Fibroblast of skin of left quadriceps (primary cell): Measurements from ENCODE around the gene TFF1.

Source experiments
- DNase-seq, 2 experiments: peaks; one replicate each; pipeline ENCODE4 v3.0.0-alpha.2; 2013; ENCODE audit warnings: low read depth in 2 of 2

TFF1 gene

DNA sequence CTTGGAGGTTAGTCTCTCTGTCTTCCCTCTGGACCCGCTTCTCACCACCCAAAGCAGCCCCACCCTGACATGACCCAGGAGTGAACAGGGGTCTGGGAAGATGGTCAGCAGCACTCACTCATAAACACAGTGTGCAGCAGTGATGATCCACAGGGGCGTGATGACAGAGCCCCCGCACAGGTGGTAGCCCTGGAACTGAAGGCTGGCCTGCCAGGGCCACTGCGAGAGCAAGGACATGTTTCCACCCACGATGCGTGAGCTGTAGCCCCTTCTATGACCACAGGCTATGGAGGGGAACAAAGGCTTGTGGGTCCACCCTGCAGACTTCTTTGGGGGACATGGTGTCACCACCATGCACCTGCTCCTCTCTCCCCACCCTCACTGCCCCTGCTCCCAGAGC lies 16.6 kb upstream of the TFF1 start:
- DNase-seq: no peak

DNA sequence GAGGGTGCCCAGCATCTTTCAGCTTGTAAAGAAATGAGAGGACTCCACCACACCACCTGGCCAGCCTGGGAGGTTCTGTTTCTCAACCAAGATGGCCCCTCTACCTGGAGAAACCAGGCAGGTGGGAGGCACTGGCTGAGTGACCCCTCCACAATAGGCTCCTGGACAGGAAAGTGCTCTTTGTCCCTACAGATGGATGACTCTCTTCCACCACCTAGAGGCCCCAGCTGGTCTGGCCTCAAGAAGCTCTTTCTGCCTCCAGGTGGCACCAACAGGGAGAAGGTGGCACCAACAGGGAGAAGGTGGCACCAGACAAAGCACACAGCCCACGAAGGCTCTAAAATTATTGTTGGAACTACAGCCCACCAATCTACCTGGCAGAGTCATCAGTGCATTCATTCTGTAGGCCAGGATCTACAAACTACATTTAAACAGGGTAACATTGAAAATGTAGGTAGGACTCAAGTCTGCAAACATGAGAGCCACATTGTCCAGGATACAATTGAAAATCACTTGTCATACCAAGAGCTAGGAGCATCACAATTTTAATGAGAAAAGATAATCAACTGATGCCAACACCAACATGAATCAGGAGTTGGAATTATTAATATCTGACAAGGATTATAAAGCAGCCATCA lies 15.1 kb upstream of the TFF1 start:
- no peak for DNase-seq

DNA sequence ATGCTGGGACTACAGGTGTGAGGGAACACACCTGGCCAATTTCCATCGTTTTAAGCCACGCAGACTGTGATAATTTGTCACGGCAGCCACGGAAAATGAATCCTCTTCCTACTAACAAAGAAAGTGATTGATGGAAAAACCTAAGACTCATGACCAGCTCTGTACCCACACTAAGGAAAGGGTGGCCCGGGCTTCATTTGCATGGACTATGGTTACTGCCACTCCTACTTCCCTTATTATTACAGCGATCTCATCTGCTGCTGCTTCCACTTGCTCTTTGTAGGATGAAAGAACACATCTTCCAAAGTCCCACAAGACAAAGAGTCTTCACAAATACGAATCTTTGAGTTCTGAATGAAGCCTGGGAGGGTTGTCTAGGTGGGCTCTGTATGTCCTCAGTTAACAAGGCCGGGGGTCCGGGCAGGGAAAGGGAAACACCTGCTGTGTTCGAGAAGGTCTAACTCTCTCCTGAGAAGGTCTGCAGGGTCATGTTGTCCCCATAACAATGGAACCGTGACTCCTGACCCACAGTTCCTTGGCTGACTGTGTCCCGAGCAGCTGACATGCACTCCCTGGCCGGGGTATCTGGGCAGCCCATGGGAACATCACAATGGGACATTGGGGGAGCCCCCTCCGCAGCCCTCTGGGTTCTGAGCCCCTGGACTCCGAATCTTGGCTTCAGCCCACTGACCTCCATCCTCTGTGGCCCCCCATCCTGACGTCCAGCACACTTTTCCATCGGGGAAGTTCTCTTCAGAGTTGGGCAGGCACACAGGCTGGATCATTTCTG lies 13.3 kb upstream of the TFF1 start:
- DNase-seq: no peak

DNA sequence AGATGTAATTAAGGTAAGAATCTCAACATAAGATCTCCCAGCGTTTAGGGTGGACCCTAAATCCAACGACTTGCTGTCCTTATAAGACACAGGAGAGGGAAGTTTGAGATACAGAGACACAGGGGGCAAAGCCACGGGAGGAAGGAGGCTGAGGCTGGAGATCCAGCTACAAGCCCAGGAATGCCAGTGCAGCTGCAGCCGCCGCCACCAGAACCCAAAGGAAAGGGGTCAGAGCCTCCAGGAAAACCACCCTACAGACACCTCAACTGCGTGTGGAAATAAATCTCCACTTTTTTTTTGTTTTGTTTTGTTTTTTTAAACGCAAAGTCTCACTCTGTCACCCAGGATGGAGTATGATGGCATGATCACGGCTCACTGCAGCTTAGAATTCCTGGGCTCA lies 12.1 kb upstream of the TFF1 start:
- DNase-seq: no peak

DNA sequence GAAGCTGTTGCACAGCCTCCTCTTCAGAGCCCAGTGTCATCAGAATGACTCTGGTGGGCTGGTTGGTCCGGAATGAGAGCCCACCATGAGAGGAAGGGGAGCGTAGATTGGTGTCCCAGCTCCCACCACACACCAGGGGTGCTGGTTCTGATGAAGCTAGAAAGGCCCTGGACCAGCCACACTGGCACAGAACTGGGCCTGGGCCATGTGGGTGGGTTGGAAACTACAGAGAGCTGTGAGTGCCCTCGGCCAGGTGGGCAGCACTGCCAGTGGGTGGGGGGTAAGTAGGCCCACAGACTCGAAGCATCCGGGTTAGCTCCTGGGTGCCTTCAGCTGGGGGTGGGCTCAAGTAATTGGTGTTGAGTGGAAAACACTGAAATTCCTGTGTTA lies 11.6 kb upstream of the TFF1 start:
- no peak for DNase-seq

DNA sequence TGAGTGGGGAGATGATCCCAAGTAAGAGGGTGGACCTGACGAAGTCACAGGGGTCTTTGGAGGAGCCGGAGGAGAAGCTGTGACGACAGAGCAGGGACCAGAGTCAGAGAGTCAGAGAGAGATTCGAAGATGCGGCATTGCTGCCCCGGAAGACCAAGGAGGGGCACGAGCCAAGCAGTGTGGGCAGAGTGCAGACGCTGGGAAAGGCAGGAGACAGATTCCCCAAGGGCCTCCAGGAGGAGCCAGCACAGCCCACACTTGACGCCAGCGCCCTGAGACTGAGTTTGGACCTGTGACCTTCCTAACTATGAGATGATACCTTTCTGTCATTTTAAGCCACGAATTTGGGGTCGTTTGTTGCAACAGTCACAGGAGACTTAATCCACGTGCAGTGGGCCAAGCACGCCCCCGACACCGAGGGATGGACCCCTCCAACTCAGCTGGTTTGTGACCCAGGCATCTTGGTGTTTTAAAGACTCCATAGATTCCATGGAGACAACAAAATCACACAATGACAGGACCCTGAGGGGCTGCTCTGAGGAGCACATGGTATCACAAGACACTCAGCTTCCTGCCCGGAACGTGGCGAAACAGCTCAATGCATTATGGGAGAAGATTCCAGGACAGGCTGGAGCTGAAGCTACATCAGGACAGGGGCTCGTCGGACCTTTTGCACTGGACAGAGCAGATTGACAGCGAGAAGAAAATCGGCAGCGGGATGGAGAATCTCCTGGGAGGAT lies 11.0 kb upstream of the TFF1 start:
- no peak for DNase-seq

DNA sequence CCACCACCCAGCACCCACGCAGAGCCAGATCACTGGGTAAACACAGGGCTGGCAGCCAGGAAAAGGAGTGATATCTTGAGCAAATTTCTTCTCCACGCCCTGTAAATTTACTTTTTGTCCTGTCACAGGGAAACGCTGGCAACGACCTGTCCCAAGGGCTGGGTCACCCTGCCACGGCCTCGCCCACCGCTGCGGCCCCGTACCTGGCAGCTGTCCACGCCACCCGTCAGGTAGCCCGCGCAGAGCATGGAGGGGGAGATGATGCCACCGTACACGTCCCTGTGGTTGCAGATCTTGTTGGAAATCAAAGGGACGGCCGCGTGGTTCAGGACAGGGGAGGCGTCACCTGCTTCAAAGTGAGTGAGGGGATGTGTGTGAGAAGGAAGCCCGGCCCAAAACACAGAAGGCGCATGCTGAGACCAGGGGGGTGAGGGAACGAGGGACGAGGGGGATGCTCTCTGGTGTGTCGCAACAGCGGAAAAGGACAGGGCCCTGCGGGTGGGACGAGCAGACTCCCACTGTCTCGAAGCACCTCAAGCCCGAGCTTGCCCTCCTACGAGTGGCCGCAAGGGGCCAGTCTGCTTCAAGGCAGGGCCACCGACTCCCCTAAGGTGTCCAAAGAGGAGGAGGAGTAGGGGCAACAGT lies 10.1 kb upstream of the TFF1 start:
- no peak for DNase-seq

GRCh38 chr21:42375966-42376337 lies 9.6 kb upstream of the TFF1 start:
- no peak for DNase-seq

- DNase-seq: no peak
Observed at GRCh38 chr21:42375506-42375905, 9.2 kb upstream of the TFF1 start.

DNA sequence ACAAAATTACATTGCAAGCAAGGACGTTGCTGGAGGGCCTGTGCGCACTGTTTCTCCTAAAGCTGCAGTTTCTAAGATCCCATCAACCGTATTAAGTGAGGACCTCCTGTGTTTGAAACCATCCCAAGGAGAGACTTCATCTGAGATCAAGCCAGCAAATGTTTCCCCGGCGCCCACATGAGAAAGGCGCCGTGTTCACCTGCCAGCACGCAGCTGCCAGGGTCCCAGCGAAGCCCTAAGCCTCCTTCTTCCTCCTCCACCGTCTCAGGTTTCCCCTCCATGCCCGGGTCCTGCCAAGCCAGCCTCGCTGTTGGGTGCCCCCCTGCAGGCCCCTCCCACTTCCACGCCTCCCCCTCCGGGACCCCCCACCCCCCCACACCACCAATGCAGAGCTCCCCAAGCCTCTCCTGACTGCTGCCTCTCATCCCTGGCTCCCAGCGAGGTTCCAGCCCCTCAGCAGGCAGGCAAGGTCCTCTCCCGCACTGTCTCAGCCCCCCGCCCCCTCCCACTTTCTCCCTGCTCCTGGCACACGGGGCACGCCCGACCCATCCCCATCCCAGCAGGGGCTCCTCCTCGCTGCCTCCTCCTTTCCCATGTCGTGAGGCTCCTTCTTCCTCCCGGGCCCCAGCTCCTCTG lies 8.6 kb upstream of the TFF1 start:
- DNase-seq: no peak

DNA sequence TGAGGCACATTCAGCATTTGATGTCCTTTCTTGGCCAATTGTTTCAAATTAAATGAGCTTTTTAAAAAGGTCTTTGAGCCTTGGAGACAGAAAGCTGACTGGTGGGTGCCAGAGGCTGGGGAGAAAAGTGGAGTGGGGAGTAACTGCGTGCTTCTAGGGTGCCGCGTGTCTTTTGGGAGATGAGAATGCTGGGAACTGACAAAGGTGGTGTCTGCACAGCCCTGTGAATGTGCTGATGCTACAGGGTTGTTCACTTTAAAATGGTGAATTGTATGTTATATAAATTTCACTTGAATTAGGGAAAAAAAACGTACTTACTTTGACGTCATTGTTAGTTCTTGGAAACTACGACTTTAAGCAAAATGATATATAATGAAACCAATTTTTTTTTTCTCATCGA lies 8.1 kb upstream of the TFF1 start:
- no peak for DNase-seq

DNA sequence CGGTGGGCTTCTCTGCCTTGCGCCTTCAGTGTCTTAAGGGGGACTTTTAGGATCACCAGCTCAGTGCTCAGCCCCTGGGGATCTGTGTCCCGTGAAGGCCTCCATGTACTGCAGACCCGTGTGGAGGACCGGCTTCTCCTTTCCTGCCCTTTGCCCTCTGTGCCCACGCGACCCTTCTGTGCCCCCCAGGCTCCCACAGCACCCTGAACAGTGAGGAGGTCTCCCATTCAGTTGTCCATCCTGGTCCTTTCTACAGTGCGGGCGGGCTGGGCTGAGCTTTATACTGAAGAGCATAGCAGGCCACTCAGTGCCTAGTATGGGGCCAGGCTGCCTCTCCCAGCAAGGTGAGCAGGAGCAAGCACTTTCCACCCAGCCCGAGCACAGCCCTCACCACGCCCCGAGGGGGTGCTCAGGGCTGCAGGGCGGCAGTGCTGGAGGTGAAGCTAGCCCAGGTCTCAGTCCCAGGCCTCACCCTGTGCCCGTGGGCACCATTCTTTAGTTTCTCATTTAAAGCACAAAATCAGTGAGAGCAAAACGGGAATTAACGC lies 7.6 kb upstream of the TFF1 start:
- DNase-seq: no peak

DNA sequence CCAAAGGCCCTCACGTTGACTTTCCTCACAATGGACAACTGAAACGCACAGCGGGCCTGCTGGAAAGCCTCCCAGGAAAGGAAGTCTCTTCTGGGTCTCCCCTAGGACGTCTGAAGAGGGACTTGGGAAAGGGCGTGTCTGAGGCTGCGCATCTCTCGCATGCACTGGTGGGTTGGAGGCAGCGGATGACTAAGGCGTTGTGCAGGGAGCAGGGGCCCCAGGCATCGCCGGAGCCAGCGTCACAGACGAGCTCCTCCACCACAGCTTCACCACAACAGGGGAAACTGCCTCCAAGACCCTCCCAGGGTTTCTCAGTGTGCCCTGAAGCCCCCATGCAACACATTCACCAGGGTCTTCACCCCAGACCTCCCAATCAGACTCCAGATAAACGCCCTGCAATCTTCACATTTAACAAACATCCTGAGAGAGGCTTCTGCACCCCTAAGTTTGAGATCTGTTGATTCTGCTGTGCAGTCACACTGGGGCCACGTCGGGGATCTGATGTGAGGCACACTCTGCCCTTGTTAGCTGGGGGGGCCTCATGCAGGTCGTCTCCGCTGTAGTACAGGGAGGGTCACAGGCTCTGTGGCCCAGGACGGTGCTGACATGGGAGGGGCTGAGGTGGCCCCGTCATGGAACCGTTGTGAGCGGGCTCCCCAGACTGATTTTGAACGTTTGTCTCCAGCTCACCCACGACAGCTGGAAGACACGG lies 7.0 kb upstream of the TFF1 start:
- no peak for DNase-seq

DNA sequence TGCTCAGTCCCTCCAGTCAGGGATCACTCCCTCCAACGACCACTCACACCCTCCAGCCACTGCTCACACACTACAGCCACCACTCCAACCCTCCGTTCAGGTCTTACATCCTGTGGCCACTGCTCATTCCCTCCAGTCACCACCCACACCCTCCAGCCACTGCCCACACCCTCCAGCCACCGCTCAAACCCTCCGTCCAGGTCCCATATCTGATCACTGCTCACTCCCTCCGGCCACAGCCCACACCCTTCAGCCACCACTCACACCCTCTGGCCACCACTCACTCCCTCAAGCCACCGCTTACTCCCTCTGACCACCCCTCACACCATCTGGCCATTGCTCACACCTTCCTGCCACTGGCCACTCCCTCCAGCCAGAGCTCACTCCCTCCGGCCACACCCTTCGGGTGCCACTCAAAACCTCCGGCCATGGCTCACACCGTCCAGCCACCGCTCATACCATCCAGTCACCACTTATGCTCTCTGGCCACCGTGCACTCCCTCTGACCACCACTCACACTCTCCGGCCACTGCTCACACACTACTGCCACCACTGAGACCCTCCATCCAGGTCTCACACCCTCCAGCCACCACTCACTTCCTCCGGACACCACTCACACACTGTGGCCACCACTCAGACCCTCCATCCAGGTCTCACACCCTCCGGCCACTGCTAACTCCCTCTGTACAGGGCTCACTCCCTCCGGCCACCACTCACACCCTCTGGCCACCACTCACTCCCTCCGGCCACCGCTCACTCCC lies 4.7 kb upstream of the TFF1 start:
- no peak for DNase-seq

DNA sequence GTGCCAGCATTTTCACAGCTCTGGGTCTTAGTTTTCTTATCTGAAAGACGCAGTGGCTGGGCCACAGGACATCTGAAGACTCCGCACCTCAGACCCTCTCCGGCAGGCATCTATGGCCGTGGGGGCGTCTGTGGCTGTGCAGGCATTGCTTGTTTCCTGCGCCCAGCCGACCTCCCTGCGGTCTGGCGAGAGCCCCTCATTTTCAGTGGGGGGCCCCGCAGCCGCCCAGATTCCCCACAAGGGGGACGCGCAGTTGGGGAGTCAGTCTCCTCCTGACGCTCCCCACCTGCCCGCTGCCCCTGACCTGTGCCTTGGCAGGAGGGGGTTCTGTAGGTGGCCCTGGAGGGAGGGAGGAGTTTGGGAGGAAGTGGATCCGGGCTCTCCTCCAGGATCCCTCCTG lies 3.5 kb upstream of the TFF1 start:
- DNase-seq: no peak

- DNase-seq: no peak
Observed at GRCh38 chr21:42367367-42368165, 1.2 kb upstream of the TFF1 start.

GRCh38 chr21:42365770-42366169 lies 565 bp downstream of the TFF1 start:
- no peak for DNase-seq

- no peak for DNase-seq
Observed at GRCh38 chr21:42364304-42364865, 1.9 kb downstream of the TFF1 start.

GRCh38 chr21:42363312-42363711 lies 3.0 kb downstream of the TFF1 start:
- DNase-seq: no peak
